Measurements from ENCODE around the gene CNOT6. TPM values are rescaled to one million over a fixed set of nuclear protein-coding genes. Genes with fewer than 3 reads are reported as not detected.

CNOT6 gene
- total RNA-seq, 1 donor from 2014 or later = 15.1 TPM

DNA sequence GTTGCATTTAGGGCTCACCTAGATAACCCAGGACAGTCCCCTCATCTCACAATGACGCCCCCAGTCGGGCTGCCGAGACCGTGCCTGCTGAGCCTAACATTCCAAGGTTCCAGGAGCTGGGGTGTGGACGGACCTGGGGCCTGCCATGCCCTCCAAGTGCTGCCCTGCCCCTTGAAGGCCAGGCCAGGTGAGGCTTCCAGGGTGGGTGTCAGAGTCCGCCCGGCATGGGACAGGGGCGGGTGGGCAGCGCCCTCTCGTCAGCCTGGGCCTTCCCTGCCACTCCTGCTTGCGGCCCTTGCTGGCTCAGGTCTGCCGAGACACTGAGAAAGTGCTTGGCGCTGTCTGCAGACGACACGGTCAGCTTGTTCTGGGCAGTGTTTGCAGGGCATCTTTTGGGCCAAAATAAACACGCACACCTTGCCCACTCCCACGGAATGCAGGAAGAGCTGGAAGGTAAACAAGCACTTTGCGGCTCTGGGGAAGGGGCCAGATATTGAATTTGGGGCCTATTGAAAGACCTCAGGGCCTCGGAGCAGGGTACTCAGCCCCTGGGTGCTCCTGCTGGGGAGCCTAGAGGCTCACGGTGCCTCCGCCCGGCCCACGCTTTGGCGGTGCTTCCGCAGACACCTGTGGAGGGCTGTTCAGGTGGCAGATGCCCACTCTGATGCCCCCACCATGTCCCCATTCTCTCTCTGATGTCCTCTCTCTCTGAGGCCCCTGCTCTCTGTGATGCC, 101.4 kb downstream of the CNOT6 start:
- Histone ChIP-seq H3K36me3 (ENCODE audit: control insufficient read depth in 3 of 3, insufficient read depth in 3 of 3, low read length in 3 of 3) (no peaks in the 10 kb centered on the region), H3K27ac (ENCODE audit: low read depth, low read length) (no peak overlapping the region), H3K27me3 (ENCODE audit: control insufficient read depth in 3 of 3, insufficient read depth in 3 of 3, low read length in 3 of 3) (peaks cover 7 to 35% (median 25%) of the 10 kb centered on the region in 3 donors), H3K9me3 (ENCODE audit: control insufficient read depth in 3 of 3, low read length in 3 of 3) (no peaks in the 10 kb centered on the region), H3K4me1 (ENCODE audit: control insufficient read depth in 3 of 3, insufficient read depth in 3 of 3, low read length in 3 of 3) (peaks cover 0 to 5% (median 2%) of the 10 kb centered on the region in 3 donors), H3K4me3 (ENCODE audit: low read length in 3 of 3) (no peak overlapping the region), H3K9ac (ENCODE audit: low read depth in 1 of 3, low read length in 3 of 3) (no peak overlapping the region)

DNA sequence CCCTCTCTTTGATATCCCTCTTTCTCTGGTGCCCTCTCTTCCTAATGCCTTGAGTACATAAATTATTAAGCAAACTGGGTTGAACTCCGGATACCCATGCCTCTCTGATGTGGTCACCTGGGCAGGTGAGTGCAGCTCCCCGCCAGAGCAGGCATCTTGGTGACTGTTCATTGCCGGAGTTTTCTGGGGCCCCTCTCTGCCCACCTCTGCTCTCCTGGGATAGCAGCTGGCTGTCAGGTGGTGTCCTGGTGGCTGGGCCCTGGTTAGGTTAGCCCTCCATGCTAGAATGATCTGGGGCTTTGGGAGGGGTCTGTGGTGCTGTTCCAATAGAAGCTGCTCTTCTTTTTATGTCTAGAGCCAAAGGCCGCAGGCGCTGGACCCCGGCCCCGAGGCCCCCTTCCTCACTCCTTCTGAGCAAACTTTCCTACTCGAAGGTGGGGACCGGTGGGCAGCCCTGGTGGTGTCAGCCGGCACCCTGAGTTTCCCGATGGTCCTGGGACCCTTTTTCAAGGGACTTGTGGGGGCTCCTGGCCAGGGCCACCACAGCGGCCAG, 102.0 kb downstream of the CNOT6 start:
- Histone ChIP-seq H3K9me3 (ENCODE audit: control insufficient read depth in 3 of 3, low read length in 3 of 3) (no peaks in the 10 kb centered on the region), H3K4me1 (ENCODE audit: control insufficient read depth in 3 of 3, insufficient read depth in 3 of 3, low read length in 3 of 3) (no peaks in the 10 kb centered on the region)

DNA sequence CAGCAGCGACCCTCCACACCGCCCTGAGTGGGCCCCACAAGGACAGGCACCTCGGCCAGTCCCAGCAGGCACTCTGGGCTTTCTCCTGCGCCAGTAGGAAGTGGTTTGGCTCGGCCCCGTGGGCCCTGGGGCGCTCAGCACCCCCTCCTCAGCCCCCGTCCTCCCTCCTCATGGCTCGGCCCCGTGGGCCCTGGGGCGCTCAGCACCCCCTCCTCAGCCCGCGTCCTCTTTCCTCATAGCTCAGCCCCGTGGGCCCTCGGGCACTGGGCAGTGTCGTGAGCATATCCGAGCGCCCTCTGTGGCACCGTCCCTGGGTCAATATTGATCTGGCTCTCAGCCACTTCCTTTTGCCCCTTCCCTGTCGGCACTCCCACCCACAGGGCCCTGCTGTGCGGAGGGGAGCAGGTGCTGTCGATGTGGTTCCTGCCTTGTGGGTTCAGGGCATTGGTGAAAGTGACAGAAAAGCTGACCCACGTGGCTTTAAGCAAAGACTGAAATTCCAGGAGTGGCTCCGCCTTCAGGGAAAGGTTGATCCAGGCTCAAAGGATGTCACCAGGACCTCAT, 102.6 kb downstream of the CNOT6 start:
- Histone ChIP-seq H3K27me3 (ENCODE audit: control insufficient read depth in 3 of 3, insufficient read depth in 3 of 3, low read length in 3 of 3) (peaks cover 7 to 26% (median 17%) of the 10 kb centered on the region in 3 donors), H3K4me1 (ENCODE audit: control insufficient read depth in 3 of 3, insufficient read depth in 3 of 3, low read length in 3 of 3) (no peaks in the 10 kb centered on the region), H3K9me3 (ENCODE audit: control insufficient read depth in 3 of 3, low read length in 3 of 3) (no peaks in the 10 kb centered on the region), H3K27ac (ENCODE audit: low read depth, low read length) (no peak overlapping the region), H3K4me3 (ENCODE audit: low read length in 3 of 3) (no peak overlapping the region), H3K9ac (ENCODE audit: low read depth in 1 of 3, low read length in 3 of 3) (no peak overlapping the region), H3K36me3 (ENCODE audit: control insufficient read depth in 3 of 3, insufficient read depth in 3 of 3, low read length in 3 of 3) (no peaks in the 10 kb centered on the region)

More for the DNA sequence above, 102.0 kb downstream of the CNOT6 start:
- no peak overlapping the region for H3K4me3 ChIP-seq (ENCODE audit: low read length in 3 of 3)
- peaks cover 7 to 28% (median 20%) of the 10 kb centered on the region in 3 donors for H3K27me3 ChIP-seq (ENCODE audit: control insufficient read depth in 3 of 3, insufficient read depth in 3 of 3, low read length in 3 of 3)
- H3K9ac ChIP-seq (ENCODE audit: low read depth in 1 of 3, low read length in 3 of 3) = no peak overlapping the region
- H3K36me3 ChIP-seq (ENCODE audit: control insufficient read depth in 3 of 3, insufficient read depth in 3 of 3, low read length in 3 of 3) = no peaks in the 10 kb centered on the region
- H3K27ac ChIP-seq (ENCODE audit: low read depth, low read length) = no peak overlapping the region

DNA sequence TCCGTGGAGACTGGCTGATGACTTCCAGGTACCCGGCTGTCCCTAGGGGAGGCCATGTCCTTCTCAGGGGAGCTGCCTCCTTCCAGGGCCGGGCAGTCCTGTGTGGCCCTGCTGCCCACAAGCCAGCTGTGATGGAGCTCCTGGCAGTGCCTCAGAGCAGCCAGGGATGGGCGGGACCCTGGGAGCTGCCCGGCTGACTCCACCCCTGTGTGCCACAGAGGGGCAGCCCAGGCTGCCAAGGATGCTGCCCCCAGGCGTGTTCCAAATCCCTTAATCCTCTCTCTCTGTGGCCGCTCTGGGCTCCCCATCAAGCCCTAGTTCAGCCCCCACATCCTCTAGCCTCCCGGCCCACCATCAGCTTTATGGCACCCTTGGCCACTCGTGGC, 104.1 kb downstream of the CNOT6 start:
- Histone ChIP-seq H3K27ac (ENCODE audit: low read depth, low read length) (no peak overlapping the region), H3K27me3 (ENCODE audit: control insufficient read depth in 3 of 3, insufficient read depth in 3 of 3, low read length in 3 of 3) (peaks cover 5 to 16% (median 10%) of the 10 kb centered on the region in 3 donors), H3K9me3 (ENCODE audit: control insufficient read depth in 3 of 3, low read length in 3 of 3) (no peaks in the 10 kb centered on the region), H3K4me3 (ENCODE audit: low read length in 3 of 3) (no peak overlapping the region), H3K36me3 (ENCODE audit: control insufficient read depth in 3 of 3, insufficient read depth in 3 of 3, low read length in 3 of 3) (no peaks in the 10 kb centered on the region), H3K9ac (ENCODE audit: low read depth in 1 of 3, low read length in 3 of 3) (no peak overlapping the region), H3K4me1 (ENCODE audit: control insufficient read depth in 3 of 3, insufficient read depth in 3 of 3, low read length in 3 of 3) (no peaks in the 10 kb centered on the region)

DNA sequence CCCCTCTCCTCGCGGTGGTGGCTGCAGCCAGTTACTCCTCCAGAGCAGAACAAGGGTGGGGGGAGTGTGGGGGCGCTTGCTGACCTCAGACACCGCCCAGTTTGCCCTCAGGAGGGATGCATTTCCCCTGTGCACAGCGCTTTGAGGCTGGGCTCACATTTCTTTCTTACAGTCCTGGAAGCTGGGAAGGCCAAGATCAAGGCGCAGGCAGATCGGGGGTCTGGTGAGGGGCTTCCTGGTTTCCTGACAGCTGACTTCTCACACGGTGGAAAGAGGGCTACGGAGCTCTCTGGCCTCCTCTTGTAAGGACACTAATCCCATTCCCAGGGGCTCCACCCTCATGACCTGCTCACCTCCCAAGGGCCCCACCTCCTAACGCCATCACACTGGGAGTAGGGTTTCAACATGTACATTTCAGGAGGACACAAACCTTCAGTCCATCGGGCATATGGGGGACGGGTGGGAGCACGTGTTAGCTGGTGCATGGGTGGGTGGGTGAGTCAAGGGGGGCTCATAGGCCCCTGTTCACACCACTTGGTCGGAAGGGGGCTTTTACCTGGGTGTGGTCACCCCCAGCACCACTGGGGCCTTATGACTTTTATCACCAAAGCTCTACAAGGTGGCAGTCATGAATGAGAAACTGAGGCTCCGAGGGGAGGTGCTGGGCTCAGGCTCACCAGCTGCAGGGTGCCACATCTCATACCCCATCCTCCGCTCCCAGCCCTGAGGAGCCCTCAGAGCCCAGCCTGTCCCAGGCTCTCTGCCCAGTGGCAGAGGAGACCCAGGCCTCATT, 104.8 kb downstream of the CNOT6 start:
- Histone ChIP-seq H3K36me3 (ENCODE audit: control insufficient read depth in 3 of 3, insufficient read depth in 3 of 3, low read length in 3 of 3) (no peaks in the 10 kb centered on the region), H3K9me3 (ENCODE audit: control insufficient read depth in 3 of 3, low read length in 3 of 3) (no peaks in the 10 kb centered on the region), H3K4me1 (ENCODE audit: control insufficient read depth in 3 of 3, insufficient read depth in 3 of 3, low read length in 3 of 3) (no peaks in the 10 kb centered on the region), H3K27ac (ENCODE audit: low read depth, low read length) (no peak overlapping the region), H3K27me3 (ENCODE audit: control insufficient read depth in 3 of 3, insufficient read depth in 3 of 3, low read length in 3 of 3) (peaks cover 0 to 13% (median 3%) of the 10 kb centered on the region in 3 donors), H3K4me3 (ENCODE audit: low read length in 3 of 3) (no peak overlapping the region), H3K9ac (ENCODE audit: low read depth in 1 of 3, low read length in 3 of 3) (no peak overlapping the region)

DNA sequence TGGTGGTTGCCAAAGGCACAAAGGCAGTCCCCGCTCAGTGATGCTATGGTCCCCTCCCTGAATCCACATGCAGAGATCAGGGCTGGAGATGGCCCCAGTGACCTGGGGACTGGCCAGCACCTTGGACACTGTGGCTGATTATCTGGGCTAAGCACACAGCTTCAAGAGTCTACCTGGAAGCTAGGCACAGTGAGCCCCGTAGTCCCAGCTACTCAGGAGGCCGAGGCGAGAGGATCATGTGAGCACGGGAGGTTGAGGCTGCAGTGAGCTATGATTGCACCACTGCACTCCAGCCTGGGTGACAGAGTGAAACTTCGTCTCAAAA, 105.4 kb downstream of the CNOT6 start:
- Histone ChIP-seq H3K27ac (ENCODE audit: low read depth, low read length) (no peak overlapping the region), H3K4me3 (ENCODE audit: low read length in 3 of 3) (no peak overlapping the region), H3K27me3 (ENCODE audit: control insufficient read depth in 3 of 3, insufficient read depth in 3 of 3, low read length in 3 of 3) (peaks cover 0 to 18% (median 0%) of the 10 kb centered on the region in 3 donors), H3K9me3 (ENCODE audit: control insufficient read depth in 3 of 3, low read length in 3 of 3) (no peaks in the 10 kb centered on the region), H3K4me1 (ENCODE audit: control insufficient read depth in 3 of 3, insufficient read depth in 3 of 3, low read length in 3 of 3) (no peaks in the 10 kb centered on the region), H3K9ac (ENCODE audit: low read depth in 1 of 3, low read length in 3 of 3) (no peak overlapping the region), H3K36me3 (ENCODE audit: control insufficient read depth in 3 of 3, insufficient read depth in 3 of 3, low read length in 3 of 3) (no peaks in the 10 kb centered on the region)

DNA sequence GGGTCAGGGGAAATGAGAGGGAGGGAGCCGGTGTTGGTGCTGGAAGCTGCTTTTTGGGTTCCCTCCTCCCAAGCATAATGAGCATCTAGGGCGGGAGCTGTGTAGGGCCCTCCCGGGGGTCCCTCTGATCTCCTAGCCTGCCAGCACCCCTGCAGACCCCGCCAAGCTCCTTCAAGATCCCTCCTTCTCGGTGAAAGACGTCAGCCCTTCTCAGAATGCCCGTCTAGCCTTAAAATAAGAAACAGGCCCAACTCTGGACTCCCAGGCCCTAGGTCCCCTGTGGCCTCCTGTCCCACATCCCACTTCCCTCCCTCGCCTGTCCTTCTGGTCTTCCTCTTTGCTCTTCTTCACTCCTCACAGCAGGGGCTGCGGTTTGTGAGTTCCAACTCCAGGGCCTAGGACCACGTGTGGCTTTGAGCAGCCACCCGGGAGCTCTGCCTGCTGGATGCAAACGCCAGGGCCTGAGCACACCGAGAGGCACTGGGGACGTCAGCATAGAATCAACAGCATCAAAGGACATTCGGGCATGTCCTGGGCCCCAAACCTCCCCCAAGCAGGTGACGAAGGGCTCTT, 105.9 kb downstream of the CNOT6 start:
- H3K4me3 ChIP-seq (ENCODE audit: low read length in 3 of 3) = no peak overlapping the region
- H3K9ac ChIP-seq (ENCODE audit: low read depth in 1 of 3, low read length in 3 of 3) = no peak overlapping the region
- H3K27me3 ChIP-seq (ENCODE audit: control insufficient read depth in 3 of 3, insufficient read depth in 3 of 3, low read length in 3 of 3) = peaks cover 0 to 18% (median 0%) of the 10 kb centered on the region in 3 donors

DNA sequence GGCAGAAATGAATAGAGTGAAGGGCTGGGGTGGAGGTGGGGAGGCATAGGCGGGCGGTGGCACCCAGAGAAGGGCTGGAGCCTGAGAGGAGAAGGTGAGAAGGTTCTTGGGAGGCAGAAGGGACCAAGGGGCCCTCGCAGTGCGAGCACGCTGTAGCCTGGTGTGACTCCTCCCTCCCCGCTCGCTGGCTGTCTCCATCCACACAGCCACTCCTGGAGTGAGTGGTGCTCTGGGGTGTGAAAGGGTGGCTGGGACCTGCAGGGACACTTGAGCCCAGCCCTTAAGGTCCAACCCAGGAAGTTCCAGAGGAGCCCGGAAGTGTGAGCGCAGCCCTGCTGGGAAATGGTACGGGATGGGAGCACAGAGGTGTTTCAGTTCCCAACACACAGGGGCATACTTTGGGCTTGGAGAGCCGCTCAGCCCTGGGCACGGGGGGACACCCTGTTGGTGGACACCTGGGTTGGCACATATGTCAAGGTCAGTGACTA, 106.4 kb downstream of the CNOT6 start:
- Histone ChIP-seq H3K9ac (ENCODE audit: low read depth in 1 of 3, low read length in 3 of 3) (no peak overlapping the region), H3K4me1 (ENCODE audit: control insufficient read depth in 3 of 3, insufficient read depth in 3 of 3, low read length in 3 of 3) (no peaks in the 10 kb centered on the region), H3K9me3 (ENCODE audit: control insufficient read depth in 3 of 3, low read length in 3 of 3) (no peaks in the 10 kb centered on the region), H3K27ac (ENCODE audit: low read depth, low read length) (no peak overlapping the region), H3K27me3 (ENCODE audit: control insufficient read depth in 3 of 3, insufficient read depth in 3 of 3, low read length in 3 of 3) (peaks cover 0 to 18% (median 0%) of the 10 kb centered on the region in 3 donors), H3K36me3 (ENCODE audit: control insufficient read depth in 3 of 3, insufficient read depth in 3 of 3, low read length in 3 of 3) (no peaks in the 10 kb centered on the region), H3K4me3 (ENCODE audit: low read length in 3 of 3) (no peak overlapping the region)

More for the DNA sequence above, 105.9 kb downstream of the CNOT6 start:
- H3K36me3 ChIP-seq (ENCODE audit: control insufficient read depth in 3 of 3, insufficient read depth in 3 of 3, low read length in 3 of 3) = no peaks in the 10 kb centered on the region
- no peak overlapping the region for H3K27ac ChIP-seq (ENCODE audit: low read depth, low read length)
- H3K9me3 ChIP-seq (ENCODE audit: control insufficient read depth in 3 of 3, low read length in 3 of 3) = no peaks in the 10 kb centered on the region
- no peaks in the 10 kb centered on the region for H3K4me1 ChIP-seq (ENCODE audit: control insufficient read depth in 3 of 3, insufficient read depth in 3 of 3, low read length in 3 of 3)

DNA sequence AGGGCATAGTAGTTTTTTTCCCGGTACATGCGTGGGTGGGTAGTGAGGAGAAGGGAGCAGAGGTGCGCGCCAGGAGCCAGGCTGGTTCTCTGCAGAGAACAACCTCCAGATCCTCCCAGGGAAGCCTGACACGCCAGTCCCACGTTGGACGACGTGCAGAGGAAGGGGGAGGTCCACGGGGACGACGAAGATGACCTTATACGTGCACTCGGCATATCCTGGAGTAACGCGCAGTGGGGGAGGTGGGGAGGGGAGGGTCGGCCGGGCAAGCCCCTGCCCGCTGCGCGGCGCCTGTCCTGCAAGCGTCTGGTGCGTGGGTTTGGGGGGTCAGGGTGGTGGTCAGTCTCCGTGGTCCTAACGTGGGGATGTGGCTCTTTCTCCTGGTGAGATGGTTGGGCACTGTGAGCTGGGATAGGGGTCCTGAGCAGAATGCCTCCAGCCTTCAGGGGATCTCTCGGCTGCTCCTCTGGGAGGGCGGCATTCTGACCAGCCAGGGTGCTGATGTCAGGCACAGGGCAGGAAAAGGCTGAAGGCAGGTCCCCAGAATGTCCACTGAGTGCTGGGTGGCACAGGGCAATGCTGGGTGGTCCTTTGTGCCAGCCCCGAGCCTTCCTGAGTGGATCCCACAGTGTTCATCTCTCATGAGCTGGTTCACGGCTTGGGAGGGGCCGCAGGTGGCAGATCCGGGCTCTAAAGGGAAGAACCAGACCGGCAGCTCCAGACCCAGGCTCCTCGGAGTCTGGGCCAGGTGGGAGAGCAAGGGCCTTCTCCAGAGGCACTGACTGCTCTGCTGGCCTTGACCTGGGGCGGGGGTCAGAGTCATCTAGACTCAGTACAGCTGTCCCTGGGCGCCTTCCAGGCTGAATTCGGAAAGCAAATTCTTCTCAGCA, 107.7 kb downstream of the CNOT6 start:
- H3K9me3 ChIP-seq (ENCODE audit: control insufficient read depth in 3 of 3, low read length in 3 of 3) = peaks cover 0 to 2% (median 0%) of the 10 kb centered on the region in 3 donors
- H3K4me1 ChIP-seq (ENCODE audit: control insufficient read depth in 3 of 3, insufficient read depth in 3 of 3, low read length in 3 of 3) = no peaks in the 10 kb centered on the region
- H3K4me3 ChIP-seq (ENCODE audit: low read length in 3 of 3) = no peak overlapping the region
- H3K36me3 ChIP-seq (ENCODE audit: control insufficient read depth in 3 of 3, insufficient read depth in 3 of 3, low read length in 3 of 3) = no peaks in the 10 kb centered on the region
- peaks cover 0 to 18% (median 0%) of the 10 kb centered on the region in 3 donors for H3K27me3 ChIP-seq (ENCODE audit: control insufficient read depth in 3 of 3, insufficient read depth in 3 of 3, low read length in 3 of 3)
- no peak overlapping the region for H3K9ac ChIP-seq (ENCODE audit: low read depth in 1 of 3, low read length in 3 of 3)
- H3K27ac ChIP-seq (ENCODE audit: low read depth, low read length) = no peak overlapping the region

Measured in skeletal muscle tissue (tissue), 4 donors.